Ishikawa (cell line): ENCODE data around the gene MDP1.

Source experiments
- CEBPB ChIP-seq: IDR thresholded peaks from 2 replicates; pipeline ENCODE4 v1.6.1; 2012
- CREB1 ChIP-seq: IDR thresholded peaks from 2 replicates; pipeline ENCODE4 v1.6.1; 2012; ENCODE audit warnings: low read depth
- EGR1 ChIP-seq: IDR thresholded peaks from 2 replicates; pipeline ENCODE4 v1.6.1; 2012
- EP300 ChIP-seq: IDR thresholded peaks from 2 replicates; pipeline ENCODE4 v1.6.1; 2012; ENCODE audit warnings: borderline replicate concordance
- FOXM1 ChIP-seq: IDR thresholded peaks from 2 replicates; pipeline ENCODE4 v1.6.1; 2012; ENCODE audit warnings: low read depth, borderline replicate concordance
- MAX ChIP-seq: IDR thresholded peaks from 2 replicates; pipeline ENCODE4 v1.6.1; 2012
- NFIC ChIP-seq: IDR thresholded peaks from 2 replicates; pipeline ENCODE4 v1.6.1; 2012
- RAD21 ChIP-seq: IDR thresholded peaks from 2 replicates; pipeline ENCODE4 v1.6.1; 2012; ENCODE audit warnings: low read depth
- REST ChIP-seq: IDR thresholded peaks from 2 replicates; pipeline ENCODE4 v1.6.1; 2012; ENCODE audit warnings: low read depth, mild to moderate bottlenecking
- TAF1 ChIP-seq: IDR thresholded peaks from 2 replicates; pipeline ENCODE4 v1.6.1; 2012; ENCODE audit warnings: low read depth, mild to moderate bottlenecking
- TCF12 ChIP-seq: IDR thresholded peaks from 2 replicates; pipeline ENCODE4 v1.6.1; 2012; ENCODE audit warnings: low read depth
- TEAD4 ChIP-seq: IDR thresholded peaks from 2 replicates; pipeline ENCODE4 v1.6.1; 2012
- USF1 ChIP-seq: IDR thresholded peaks from 2 replicates; pipeline ENCODE4 v1.6.1; 2012
- YY1 ChIP-seq: IDR thresholded peaks from 2 replicates; pipeline ENCODE4 v1.6.1; 2012; ENCODE audit warnings: low read depth
- ZBTB7A ChIP-seq: IDR thresholded peaks from 2 replicates; pipeline ENCODE4 v1.6.1; 2012; ENCODE audit warnings: low read depth

The MDP1 gene

GRCh38 chr14:24258548-24259265 is 42.8 kb upstream of the MDP1 start:
- TF ChIP-seq USF1: no peak
- no peak for TF ChIP-seq ZBTB7A
- no peak for TF ChIP-seq MAX
- TF ChIP-seq CEBPB: no peak
- no peak for TF ChIP-seq NFIC
- no peak for TF ChIP-seq TCF12
- no peak for TF ChIP-seq EGR1
- TF ChIP-seq EP300: no peak
- TF ChIP-seq TEAD4: no peak
- no peak for TF ChIP-seq REST
- no peak for TF ChIP-seq TAF1
- TF ChIP-seq YY1: no peak
- no peak for TF ChIP-seq FOXM1
- no peak for TF ChIP-seq RAD21
- TF ChIP-seq CREB1: no peak

GRCh38 chr14:24258119-24258518 is 42.3 kb upstream of the MDP1 start:
- TF ChIP-seq FOXM1 (no peak), RAD21 (no peak), TEAD4 (no peak), CEBPB (no peak), MAX (no peak), USF1 (no peak), EGR1 (no peak), TAF1 (no peak), NFIC (no peak), EP300 (no peak), ZBTB7A (no peak), REST (no peak)

GRCh38 chr14:24256960-24257359 is 41.1 kb upstream of the MDP1 start:
- no peak for TF ChIP-seq TCF12
- TF ChIP-seq REST: no peak

- TF ChIP-seq REST: no peak
- no peak for TF ChIP-seq MAX
- TF ChIP-seq YY1: no peak
- TF ChIP-seq EGR1: no peak
- no peak for TF ChIP-seq TEAD4
- TF ChIP-seq TCF12: no peak
- no peak for TF ChIP-seq RAD21
- TF ChIP-seq NFIC: no peak
- no peak for TF ChIP-seq USF1
- TF ChIP-seq FOXM1: no peak
Measured at GRCh38 chr14:24255931-24256711, 40.3 kb upstream of the MDP1 start.
